K562 (cell line): ENCODE measurements around the gene BAD. TPM values are rescaled to one million over a fixed set of nuclear protein-coding genes. Genes with fewer than 3 reads are reported as not detected.

Source experiments
- BACH1 ChIP-seq: fragments of 200-800 bp; sonication (Bioruptor generic); IDR thresholded peaks from 2 replicates; pipeline ENCODE4 v1.6.1; 2016; ENCODE audit warnings: missing genetic modification characterization, missing compliant biosample characterization
- CHD2 ChIP-seq: IDR thresholded peaks from 2 replicates; pipeline ENCODE4 v1.6.1; 2011; ENCODE audit warnings: low read depth, low read length
- CREB3L1 ChIP-seq: fragments of 450-650 bp; IDR thresholded peaks from 2 replicates; pipeline ENCODE4 v1.6.1; 2014; ENCODE audit warnings: low read depth, mild to moderate bottlenecking, moderate library complexity, borderline replicate concordance
- CREM ChIP-seq: IDR thresholded peaks from 2 replicates; pipeline ENCODE4 v1.6.1; 2014; ENCODE audit warnings: antibody characterized with exemption, low read depth
- DNMT1 ChIP-seq: fragments of 450-650 bp; IDR thresholded peaks from 2 replicates; pipeline ENCODE4 v1.6.1; 2016; ENCODE audit warnings: antibody characterized with exemption, mild to moderate bottlenecking
- E2F4 ChIP-seq: sonication (generic); formaldehyde crosslinking; IDR thresholded peaks from 2 replicates; pipeline ENCODE4 v1.8.0; 2022; ENCODE audit warnings: mild to moderate bottlenecking, low read depth, missing genetic modification reagents
- HBP1 ChIP-seq: fragments of 450-650 bp; formaldehyde crosslinking; IDR thresholded peaks from 2 replicates; pipeline ENCODE4 v1.4.0; 2022; ENCODE audit warnings: missing genetic modification characterization
- IRF9 ChIP-seq: fragments of 450-650 bp; IDR thresholded peaks from 2 replicates; pipeline ENCODE4 v1.6.1; 2016; ENCODE audit warnings: missing biosample characterization, missing genetic modification characterization
- MNT ChIP-seq, 2 experiments: fragments of 450-650 bp; conservative IDR thresholded peaks; 2 replicates each; pipeline ENCODE4 v1.6.1; 2017; ENCODE audit warnings: mild to moderate bottlenecking in 2 of 2, moderate library complexity in 2 of 2
- NCOA1 ChIP-seq: fragments of 450-650 bp; IDR thresholded peaks from 2 replicates; pipeline ENCODE4 v1.6.1; 2016; ENCODE audit warnings: low read depth
- PCBP1 ChIP-seq: fragments of 200-400 bp; formaldehyde crosslinking; IDR thresholded peaks from 2 replicates; pipeline ENCODE4 v1.6.1; 2018; ENCODE audit warnings: mild to moderate bottlenecking, low read depth, low read length; ENCODE audit not compliant: poor library complexity, severe bottlenecking
- SIN3A ChIP-seq, 2 experiments: fragments of 150-350 bp in 1 of 2; IDR thresholded peaks; 2 replicates each; pipeline ENCODE4 v1.6.1; 2011 to 2016; ENCODE audit warnings: borderline replicate concordance in 2 of 2, low read depth in 2 of 2, low read length in 2 of 2, mild to moderate bottlenecking in 2 of 2, moderate library complexity in 2 of 2; ENCODE audit not compliant: control insufficient read depth in 1 of 2
- SP1 ChIP-seq: sonication (generic); formaldehyde crosslinking; IDR thresholded peaks from 2 replicates; pipeline ENCODE4 v1.8.1; 2022; ENCODE audit warnings: mild to moderate bottlenecking, missing genetic modification reagents
- ZBTB43 ChIP-seq: sonication (generic); formaldehyde crosslinking; IDR thresholded peaks from 2 replicates; pipeline ENCODE4 v1.8.0; 2023; ENCODE audit warnings: mild to moderate bottlenecking, missing genetic modification reagents
- ZNF12 ChIP-seq: sonication (generic); formaldehyde crosslinking; IDR thresholded peaks from 2 replicates; pipeline ENCODE4 v1.4.0; 2020; ENCODE audit warnings: mild to moderate bottlenecking, missing genetic modification reagents
- ZNF212 ChIP-seq: fragments of 450-650 bp; formaldehyde crosslinking; IDR thresholded peaks from 2 replicates; pipeline ENCODE4 v1.4.0; 2020; ENCODE audit warnings: mild to moderate bottlenecking
- ZNF511 ChIP-seq: sonication (generic); formaldehyde crosslinking; IDR thresholded peaks from 2 replicates; pipeline ENCODE4 v1.8.0; 2022; ENCODE audit warnings: mild to moderate bottlenecking, missing genetic modification reagents
- ZNF75A ChIP-seq: fragments of 450-650 bp; formaldehyde crosslinking; IDR thresholded peaks from 2 replicates; pipeline ENCODE4 v1.4.0; 2020; ENCODE audit warnings: mild to moderate bottlenecking
- polyA plus RNA-seq, 8 experiments: library from polyadenylated mRNA; depleted of rRNA in 4 of 8; stranded (reverse) in 5 of 8; unstranded in 3 of 8; fragments of >200 nt; fragmentation: Nextera tagmentation in 2 of 8; fragmentation: Illumina TruSeq in 1 of 8; extraction: Ambion mirVana in 2 of 8; extraction: Trizol in 1 of 8; gene quantifications; 2 replicates each; pipeline versions ENCODE4 v1.2.1 to v1.2.3, GENCODE V29; 2011 to 2014; ENCODE audit warnings: inconsistent platforms in 1 of 8, missing spikeins in 1 of 8
- total RNA-seq, 7 experiments: library from RNA; depleted of rRNA in 6 of 7; stranded (reverse); fragments of >200 nt in 6 of 7; fragmentation: Illumina TruSeq in 2 of 7; extraction: Trizol in 2 of 7; gene quantifications; 2 replicates each; pipeline versions ENCODE4 v1.2.1 to v1.2.3, GENCODE V29; 2011 to 2021; ENCODE audit warnings: low replicate concordance in 1 of 7

The BAD gene
- total and polyA plus RNA-seq, 9 of the 15 experiments (the other 6 are each of a cell fraction or from before 2014, with no cell fraction given) = 0.61 to 45.6 (median 11.8) TPM

- TF ChIP-seq DNMT1 (no peak), MNT (conservative IDR thresholded peaks at IDR 0.05) (no peak), CREB3L1 (no peak), CHD2 (no peak), IRF9 (tag) (no peak), E2F4 (no peak), SP1 (0 out of 2 replicates have a peak, but pooled peaks have one; percentile 40), NCOA1 (no peak), ZNF75A (CRISPR knock-in tag) (no peak), ZNF12 (CRISPR knock-in tag) (no peak), ZNF511 (no peak), HBP1 (CRISPR knock-in tag) (no peak), PCBP1 (no peak), CREM (peak; percentile 73), ZNF212 (CRISPR knock-in tag) (no peak), ZBTB43 (CRISPR knock-in tag) (no peak), BACH1 (no peak), SIN3A (IDR thresholded peaks at IDR 0.05; ENCODE audit: borderline replicate concordance in 2 of 2, control insufficient read depth in 1 of 2, low read depth in 2 of 2, low read length in 2 of 2) (peak in 1 of 2 experiments; percentile 84; a peak in 1 of 4 replicates)
These were observed 20.7 kb upstream of the BAD start, which contains the start of gene ESRRA (continued) for GRCh38 chr11:64305075-64305690.
